Stimulated activated CD8-positive, alpha-beta memory T cell treated with anti-CD3 and anti-CD28 coated beads, Interleukin-12 subunit alpha, Interleukin-12 subunit beta, amount 100 ng/mL, for 24 hours (primary cell): ENCODE results near the gene ZFP36.
A peak's percentile ranks its signal among the peaks of the same experiment; 100 is the strongest.

Experiments
- DNase-seq: peaks from one replicate; pipeline ENCODE4 v3.0.0-alpha.2; 2020; ENCODE audit errors: extremely low read depth

Gene ZFP36

GRCh38 chr19:39419003-39419402, 12.4 kb downstream of the ZFP36 start:
- no peak for DNase-seq

DNA sequence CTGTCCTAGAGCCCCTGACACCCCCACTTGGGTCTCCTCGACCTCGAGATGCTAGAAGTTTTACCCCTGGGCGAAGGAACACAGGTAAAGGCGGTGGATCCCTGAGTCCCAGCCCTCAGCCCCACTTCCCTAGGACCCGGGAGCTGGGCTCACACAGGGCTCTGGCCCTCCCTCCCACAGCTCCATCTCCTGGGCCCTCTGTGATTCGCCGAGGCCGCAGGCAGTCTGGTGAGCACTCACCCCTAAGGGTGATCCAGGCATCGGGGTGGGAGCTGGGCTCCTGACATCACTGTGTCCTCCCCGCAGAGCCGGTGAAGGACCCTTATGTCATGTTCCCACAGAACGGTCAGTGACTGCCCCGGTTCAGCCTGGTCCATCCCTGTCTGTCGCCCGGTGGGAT, 14.1 kb downstream of the ZFP36 start:
- no peak for DNase-seq

DNA sequence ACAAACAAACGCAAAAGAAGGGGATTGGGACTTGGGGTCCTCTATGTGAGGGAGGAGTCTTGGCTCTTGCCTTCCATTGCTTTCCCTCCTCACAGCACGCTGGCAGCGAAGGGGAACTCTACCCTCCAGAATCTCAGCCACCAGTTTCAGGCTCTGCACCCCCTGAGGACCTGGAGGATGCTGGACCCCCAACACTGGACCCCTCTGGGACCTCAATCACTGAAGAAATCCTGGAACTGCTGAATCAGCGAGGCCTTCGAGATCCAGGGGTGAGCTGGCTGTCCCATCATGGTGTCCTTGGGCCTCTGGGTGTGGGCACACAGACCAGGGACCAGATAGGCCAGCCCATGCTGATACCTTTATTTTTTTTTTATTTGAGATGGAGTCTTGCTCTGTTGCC, 15.4 kb downstream of the ZFP36 start:
- no peak for DNase-seq

DNA sequence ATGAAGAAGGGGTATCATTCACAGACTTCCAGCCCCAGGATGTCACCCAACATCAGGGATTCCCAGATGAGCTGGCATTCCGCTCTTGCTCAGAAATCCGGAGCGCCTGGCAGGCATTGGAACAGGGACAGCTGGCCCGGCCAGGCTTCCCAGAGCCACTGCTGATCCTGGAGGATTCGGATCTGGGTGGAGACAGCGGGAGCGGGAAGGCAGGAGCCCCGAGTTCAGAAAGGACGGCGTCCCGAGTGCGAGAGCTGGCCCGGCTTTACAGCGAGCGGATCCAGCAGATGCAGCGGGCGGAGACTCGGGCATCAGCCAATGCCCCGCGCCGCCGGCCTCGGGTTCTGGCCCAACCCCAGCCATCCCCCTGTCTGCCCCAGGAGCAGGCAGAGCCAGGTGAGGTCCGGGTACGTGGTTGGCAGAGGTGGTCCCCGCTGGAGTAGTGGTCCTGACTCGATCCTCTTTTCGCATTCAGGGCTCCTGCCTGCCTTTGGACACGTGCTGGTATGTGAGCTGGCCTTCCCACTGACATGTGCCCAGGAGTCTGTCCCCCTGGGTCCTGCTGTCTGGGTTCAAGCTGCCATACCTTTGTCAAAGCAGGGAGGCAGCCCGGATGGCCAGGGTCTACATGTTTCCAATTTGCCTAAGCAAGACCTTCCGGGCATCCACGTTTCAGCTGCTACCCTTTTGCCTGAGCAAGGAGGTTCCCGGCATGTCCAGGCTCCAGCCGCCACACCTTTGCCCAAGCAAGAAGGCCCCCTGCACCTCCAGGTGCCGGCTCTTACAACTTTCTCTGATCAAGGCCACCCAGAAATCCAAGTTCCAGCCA, 16.8 kb downstream of the ZFP36 start:
- DNase-seq: no peak

GRCh38 chr19:39424934-39425333, 18.3 kb downstream of the ZFP36 start:
- DNase-seq: no peak

DNA sequence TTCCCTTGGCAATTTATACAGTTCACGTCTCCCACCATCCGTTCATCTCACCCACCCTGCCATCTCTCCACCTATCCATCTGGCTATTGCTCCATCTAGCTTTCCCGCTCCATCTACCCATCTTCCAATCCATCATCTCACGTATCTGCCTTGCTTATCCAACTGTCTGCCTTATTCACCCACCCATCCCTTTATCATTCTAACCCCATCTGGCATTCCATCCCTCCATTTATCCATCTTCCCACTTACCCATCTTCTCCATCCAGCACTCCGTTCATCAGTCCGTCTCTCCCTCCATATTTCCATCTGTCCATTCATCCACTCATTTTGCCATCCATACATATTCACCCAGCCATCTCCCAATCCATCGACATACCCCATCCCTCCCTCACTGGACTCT, 19.1 kb downstream of the ZFP36 start:
- DNase-seq: no peak

- DNase-seq: no peak
Observed at GRCh38 chr19:39426170-39426569, 19.5 kb downstream of the ZFP36 start.

DNA sequence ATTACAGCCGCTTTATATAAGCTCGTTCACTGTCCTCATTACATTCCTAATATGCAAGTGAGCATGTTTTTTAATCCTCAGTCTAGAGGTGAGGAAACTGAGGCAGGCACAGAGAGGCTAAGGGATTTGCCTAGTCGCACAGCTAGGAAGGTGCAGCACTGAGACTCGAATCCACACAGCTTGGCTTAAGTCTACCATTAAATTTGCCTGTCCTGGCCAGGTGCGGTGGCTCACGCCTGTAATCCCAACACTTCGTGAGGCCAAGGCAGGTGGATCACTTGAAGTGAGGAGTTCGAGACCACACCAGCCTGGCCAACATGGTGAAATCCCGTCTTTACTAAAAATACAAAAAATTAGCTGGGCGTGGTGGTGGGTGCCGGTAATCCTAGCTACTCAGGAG, 21.1 kb downstream of the ZFP36 start:
- DNase-seq: no peak

DNA sequence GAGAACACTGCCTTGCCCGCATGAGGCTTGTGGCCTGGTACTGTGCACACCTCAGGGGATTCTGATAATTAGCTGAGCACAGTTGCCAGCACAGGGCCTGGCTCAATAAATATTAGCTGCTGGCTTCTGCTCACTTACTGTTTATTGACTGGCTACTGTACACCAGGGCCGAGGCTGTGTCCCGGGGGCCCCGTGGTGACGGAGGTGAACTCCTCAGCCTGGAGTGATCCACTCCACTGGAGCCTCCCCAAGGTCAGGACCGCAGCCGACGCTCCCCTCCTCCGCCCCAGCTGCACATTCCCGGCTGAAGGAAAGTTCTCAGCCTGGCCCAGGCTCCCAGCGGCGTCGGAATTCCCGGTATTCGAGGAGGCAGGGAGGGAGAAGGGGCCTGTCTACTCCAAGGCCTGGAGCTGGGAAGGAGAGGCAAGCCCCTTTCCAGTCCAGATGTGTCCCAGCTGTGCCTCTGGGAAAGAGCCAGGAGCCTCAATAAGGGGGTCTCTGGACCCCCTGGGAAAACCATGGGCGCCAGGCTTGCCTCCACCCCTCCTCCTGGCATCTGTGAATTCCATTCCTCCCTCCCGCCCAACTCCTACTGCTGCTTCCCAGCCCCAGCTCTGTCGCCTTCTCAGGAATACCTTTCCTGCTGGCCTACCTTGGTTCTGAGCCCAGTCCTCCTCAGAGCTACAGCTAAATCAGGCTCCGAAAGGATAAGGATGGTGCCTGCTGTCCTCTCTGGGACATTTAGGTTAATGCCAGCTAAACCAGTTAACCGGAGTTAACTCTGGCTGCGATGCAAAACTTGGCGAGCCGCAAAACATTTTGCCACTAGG, 21.9 kb downstream of the ZFP36 start:
- DNase-seq: no peak

DNA sequence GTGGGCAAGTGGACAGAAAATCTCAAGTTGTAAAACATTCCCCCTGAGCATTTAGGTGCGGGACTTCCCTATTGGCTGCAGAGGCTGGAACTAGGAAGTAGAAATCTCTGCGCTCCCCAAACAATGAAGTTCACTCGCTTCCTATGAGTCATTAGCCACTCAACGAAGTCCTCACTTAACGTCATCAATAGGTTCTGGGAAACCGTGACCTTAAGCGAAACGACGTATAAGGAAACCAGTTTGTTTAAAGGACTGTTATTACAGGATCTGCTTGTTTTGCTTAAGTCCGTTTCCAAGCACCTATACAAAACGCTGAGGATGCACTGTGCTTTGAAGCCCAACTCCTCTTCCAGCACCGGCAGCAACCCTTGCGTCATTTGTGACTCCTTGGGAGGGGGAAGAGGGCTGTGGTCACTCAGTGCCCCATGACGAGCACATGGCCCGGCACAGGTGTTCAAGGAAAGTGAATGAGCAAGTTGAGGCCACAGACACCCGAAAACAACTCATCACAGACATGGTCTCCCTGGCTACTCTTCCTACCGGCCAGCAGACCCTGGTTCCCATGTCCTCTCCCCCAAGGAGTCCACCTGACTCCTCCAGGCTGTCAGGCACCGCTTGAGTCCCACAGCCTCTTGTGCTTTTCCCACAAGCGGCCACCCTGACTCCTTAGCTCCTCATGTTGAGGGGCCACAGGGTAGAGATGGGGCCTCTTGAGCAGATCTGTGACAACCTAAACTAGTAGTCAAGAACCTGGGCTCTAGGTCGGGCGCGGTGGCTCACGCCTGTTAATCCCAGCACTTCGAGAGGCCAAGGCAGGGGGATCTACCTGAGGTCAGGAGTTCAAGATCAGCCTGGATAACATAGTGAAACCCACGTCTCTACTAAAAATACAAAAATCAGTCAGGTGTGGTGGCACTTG, 24.3 kb downstream of the ZFP36 start:
- DNase-seq: no peak

- no peak for DNase-seq
Observed at GRCh38 chr19:39432677-39433025, 26.0 kb downstream of the ZFP36 start.

DNA sequence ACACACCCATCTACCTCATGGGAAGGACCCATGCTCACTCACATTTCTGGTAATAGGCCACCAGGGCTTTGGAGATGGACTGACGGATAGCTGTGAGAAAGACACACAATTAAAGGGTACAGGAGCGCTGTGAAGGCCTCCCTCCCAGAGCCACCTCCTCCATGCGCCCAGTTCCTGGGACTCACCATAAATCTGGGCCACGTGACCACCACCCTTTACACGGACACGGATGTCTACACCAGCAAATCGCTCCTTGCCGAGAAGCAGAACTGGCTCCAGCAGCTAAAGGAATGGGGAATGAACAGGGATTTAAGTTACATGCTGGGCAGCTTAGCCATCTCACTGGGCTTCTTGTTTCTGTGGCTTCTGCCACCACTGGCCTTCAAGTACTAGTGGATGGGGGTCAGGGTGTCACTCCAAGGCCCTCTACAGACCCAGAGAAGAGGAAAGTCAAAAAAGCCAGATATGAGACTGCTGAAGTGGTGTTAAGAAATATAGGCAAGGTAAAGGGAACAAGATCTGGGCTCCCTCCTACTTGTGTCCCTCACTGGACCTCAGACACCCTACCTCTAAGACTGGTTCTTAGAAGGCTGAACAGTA, 26.9 kb downstream of the ZFP36 start:
- DNase-seq: no peak

DNA sequence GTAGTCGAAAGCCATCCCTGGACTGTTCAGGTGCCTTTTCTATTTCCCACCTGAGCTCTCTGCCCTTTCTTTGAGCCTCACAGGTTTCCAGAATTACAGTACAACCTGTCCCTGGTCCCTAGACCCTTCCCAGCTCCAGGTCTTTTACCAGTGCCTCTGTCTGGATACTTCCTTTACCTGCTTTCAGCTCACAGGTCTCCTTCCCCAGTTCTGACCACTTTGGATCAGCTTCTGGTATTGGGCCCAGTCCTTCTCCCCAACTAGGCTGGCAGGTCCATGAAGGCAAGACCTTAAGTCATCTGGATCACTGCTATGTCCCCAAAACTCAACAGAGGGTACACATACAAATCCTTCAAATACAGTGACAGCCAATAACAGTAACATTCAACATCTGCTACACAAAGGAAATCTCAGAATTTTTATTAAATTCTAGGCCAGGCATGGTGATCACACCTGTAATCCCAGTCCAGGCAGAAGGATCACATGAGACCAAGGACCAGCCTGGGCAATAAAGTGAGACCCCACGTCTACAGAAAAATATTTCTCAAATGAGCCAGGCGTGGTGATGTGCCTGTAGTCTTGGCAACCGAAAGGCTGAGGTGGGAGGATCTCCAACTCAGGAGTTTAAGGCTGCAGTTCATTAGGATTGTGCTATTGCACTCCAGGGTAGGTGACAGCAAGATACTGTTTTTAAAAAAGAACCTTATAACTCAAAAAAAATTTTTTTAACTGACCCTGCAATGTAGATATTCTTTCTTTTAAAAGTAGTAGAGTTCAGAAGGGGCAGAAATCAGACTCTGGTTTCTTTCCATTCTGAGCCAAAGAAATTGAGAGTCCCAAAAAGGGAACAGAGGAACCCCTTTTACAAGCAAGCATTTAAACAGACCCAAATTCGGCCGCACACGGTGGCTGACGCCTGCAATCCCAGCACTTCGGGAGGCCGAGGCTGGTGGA, 27.8 kb downstream of the ZFP36 start:
- no peak for DNase-seq

DNA sequence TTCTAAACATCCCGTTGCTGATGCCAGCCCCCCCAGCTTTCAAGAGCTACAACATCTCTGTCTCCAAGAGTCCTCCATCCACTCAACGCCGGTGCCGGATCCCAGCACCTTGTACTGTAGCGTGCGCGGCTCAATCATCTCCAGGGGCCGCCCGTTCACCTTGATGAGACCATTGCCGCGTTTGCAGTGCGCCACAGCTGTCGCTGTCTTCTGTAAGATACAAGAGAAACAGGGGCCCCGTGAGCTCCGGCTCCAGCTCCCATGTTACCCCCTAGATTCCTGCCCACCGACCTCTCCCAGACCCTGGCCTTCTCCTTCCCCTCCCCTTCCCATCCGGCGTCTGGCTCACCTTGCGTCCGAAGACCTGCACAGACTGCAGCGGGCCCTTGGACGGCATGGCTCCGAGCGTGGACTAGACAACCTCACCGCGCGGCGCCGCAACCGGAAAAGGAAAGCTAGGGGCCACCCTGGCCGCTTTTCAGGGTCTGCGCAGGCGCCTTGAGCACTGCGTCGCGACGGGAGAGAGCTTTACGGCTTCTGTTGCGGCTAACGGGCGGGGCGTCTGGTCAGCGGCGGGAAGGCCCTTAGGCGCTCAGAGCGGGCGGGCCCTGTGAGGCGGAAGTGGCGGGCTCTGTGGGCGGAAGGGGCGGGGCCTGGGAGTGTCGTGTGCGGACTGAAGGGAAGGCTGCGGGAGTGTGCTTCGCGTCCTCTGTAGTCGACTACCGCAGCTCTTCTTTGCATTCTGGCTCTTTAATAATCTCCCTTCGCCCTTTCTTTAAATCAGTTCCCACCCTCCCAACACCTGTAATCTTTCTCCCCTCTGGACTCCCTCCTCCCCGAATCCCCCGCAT, 29.1 kb downstream of the ZFP36 start, which contains the start of gene RPS16:
TSS of gene RPS16 (minus strand) at position 451 of the 851 bp plus-strand sequence. CDS start at position 397, 54 bp downstream.
- peak; percentile 99 for DNase-seq

- no peak for DNase-seq
Observed at GRCh38 chr19:39436350-39436716, 29.7 kb downstream of the ZFP36 start.

GRCh38 chr19:39438270-39438934, 31.8 kb downstream of the ZFP36 start:
- DNase-seq: no peak

DNA sequence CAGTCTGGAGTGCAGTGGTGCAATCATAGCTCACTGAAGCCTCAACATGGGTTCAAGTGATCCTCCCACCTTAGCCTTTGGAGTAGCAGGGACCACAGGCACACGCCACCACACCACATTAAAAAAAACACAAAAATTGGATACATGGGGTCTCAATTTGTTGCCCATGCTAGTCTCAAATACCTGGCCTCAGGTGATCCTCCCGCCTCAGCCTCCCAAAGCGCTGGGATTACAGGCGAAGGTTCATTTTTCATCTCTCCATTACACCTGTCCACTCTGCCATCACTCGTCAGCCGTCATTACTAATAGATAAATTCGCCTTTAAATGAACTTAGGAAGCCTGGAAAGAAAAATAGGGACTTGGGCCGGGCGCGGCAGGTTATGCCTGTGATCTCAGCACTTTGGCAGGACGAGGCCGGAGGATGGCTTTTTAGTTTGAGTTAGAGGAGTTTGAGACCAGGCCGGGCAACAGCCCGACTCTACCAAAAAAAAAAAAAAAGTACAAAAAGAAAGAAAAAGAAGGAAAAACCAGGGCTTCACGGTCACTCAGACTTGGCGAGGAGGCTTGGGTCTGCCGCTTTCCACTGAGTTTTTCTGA, 38.0 kb downstream of the ZFP36 start:
- DNase-seq: no peak
